HG03558 (cell line): ENCODE measurements around the gene RIMKLA.

Source experiments
- ATAC-seq: cut with Tn5 transposase; IDR thresholded peaks from one replicate; pipeline ENCODE4 v1.9.1; 2021; ENCODE audit warnings: moderate number of reproducible peaks; ENCODE audit not compliant: unreplicated experiment; ENCODE audit errors: extremely low read depth

Gene RIMKLA, protein sequence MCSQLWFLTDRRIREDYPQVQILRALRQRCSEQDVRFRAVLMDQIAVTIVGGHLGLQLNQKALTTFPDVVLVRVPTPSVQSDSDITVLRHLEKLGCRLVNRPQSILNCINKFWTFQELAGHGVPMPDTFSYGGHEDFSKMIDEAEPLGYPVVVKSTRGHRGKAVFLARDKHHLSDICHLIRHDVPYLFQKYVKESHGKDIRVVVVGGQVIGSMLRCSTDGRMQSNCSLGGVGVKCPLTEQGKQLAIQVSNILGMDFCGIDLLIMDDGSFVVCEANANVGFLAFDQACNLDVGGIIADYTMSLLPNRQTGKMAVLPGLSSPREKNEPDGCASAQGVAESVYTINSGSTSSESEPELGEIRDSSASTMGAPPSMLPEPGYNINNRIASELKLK

GRCh38 chr1:42380586-42381279, at the start of gene RIMKLA:
Gene RIMKLA (plus strand): TSS chr1:42380792. CDS start chr1:42380935, 143 bp downstream.
- peak; percentile 62 for ATAC-seq

GRCh38 chr1:42332877-42333276, 47.7 kb upstream of the RIMKLA start:
- no peak for ATAC-seq

DNA sequence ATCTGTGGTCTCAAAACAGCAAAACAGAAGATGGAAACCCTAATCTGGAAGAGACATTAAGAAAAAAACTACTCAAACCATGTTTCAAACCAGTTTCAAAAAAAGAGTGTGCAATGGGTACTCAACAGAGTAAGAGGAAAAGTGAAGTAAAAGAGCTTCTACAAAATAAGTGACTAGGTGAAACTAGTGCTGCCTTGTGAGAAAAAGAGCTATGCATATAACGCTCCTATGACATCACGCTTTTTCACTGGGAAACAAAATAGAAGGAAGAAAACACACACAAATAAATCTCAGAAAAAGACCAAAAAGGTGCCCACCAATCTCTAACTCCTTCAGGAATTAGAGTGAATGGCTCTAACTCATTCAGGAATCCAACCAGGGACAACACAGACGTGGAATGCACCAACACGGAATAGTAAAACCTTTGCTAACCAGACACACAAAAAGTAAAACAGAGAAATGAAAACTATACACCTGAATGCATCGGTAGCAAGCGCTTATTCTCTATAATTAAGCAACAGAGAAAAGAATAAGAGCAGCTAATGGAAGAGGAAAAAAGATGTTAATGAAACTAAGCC, 46.8 kb upstream of the RIMKLA start:
- ATAC-seq = no peak

GRCh38 chr1:42334240-42335049, 46.1 kb upstream of the RIMKLA start:
- no peak for ATAC-seq

DNA sequence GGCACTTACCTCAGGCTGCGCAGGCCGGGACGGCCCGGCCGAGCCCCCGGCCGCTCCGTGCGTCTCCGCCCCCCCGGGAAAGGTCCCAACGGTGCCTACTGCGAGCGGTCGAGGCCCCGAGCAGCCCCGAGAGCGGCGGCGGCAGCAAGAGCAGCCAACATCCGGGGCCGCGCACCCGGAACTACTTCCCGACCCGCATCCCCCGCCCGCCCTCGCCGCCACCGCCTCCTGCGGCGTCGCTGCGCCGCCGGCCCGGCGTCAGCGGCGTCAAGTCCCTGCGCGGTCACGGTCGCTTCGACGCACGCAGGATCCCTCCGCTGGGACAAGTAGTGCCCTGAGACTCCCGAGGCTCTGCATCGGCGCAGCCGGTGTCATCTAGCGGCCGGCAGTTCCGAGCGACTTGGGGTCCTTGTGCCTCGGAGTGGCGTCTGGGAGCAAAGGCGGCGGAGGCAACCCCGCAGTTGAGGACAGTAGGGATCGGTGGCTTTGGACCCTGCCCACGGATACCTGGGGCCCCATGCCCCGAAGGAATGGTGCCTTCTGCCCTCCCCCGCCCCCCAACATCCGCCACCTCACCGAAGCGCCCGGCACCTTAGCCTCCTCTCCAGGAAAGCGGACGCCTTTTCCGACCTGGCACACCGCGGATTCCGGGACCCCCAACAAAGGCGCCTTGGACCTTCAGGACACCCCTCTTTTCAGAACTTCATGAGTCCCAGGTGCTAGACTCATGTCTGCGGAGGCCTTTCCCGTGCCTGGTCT, 45.4 kb upstream of the RIMKLA start, which contains the start of gene FOXJ3:
Gene FOXJ3, minus strand, starts transcription at position 186 of the 759 bp plus-strand sequence. CDS start 24,142 bp downstream, outside the sequence.
- ATAC-seq = no peak

DNA sequence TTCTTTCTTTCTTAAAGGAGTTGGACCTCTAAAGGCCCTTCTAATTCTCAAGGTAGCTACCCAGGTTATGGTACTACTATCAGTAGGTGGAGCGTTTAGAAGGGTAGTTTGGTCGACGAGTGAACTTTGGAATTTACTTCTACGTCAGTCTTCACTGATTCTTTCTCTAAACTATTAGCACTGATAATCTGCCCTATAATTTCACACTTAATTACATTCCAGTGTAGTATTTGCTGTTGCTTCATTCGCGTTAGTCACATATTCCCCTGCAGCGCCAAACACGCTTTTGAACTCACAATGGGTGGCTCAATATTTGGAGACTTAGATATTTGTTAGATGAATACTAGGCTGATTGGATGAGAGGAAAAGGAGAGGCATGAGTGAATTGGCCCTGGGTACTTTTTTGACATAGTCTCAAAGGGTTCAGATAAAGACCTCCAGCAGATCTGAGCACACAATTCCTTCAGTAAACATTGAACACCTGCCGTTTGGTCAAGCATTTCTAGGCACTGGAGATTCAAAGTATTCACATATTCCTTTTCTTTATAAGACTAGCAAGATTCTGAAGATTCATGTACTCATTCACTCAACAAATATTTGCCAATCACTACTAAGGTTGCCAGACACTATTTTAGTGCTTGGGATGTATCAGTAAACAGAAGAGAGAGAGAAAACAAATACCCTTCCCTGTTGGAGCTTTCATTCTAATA, 44.6 kb upstream of the RIMKLA start:
- no peak for ATAC-seq

GRCh38 chr1:42336978-42337377, 43.6 kb upstream of the RIMKLA start:
- no peak for ATAC-seq

GRCh38 chr1:42340093-42340492, 40.5 kb upstream of the RIMKLA start:
- no peak for ATAC-seq

DNA sequence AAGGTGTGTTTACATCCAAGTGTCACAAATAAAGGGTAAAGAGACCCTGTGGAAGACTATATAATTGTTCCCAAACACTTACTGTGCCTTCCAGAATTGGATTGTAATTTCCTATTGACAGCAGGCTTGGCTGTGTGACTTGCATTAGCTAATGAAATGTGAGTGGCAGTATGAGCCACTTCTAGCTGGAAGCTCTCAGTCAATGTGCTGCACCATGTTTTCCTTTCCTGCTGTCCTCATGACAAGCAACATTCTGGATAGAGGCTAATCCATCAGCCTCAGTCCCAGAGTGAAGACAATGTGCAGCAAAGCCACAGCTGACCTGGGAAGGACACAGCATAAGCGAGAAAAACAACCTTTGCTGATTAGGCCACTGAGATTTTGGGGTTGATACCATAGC, 39.7 kb upstream of the RIMKLA start:
- ATAC-seq = no peak

- ATAC-seq = no peak
Observed at GRCh38 chr1:42343049-42343448, 37.5 kb upstream of the RIMKLA start.

DNA sequence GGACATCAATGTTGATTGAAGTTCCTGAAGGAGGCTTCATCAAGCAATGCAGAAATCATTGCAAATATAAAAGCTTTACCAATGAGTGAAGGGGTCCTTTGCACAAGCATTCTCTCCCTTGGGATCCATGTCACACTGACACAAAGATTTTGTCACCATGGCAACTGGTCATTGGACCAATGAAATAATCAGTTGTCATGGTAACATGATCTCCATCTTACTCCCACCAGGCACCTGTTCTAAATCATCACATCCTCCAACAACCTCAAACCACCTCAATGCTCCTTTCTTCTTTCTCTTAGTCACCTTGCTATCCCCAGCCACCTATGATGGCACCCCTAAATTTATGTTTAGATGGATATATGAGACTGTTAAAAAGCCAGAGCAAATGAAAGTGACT, 32.1 kb upstream of the RIMKLA start:
- no peak for ATAC-seq

GRCh38 chr1:42350086-42350485, 30.5 kb upstream of the RIMKLA start:
- no peak for ATAC-seq

DNA sequence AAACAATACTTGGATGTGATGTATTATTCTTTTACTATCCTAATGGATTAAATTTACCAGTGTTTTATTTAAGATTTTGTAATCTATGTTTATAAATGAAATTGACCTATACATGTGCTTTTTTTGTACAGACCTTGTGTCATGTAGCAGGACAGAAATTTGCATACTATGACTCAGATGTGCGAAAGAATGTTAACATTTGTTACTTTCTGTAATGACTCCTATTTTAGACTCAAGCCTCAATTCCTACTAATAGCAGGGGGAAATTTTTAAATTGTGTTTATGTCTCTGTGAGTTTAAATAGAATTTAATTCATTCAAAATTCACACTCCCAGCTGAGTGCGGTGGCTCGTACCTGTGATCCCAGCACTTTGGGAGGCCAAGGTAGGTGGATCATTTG, 21.8 kb upstream of the RIMKLA start:
- no peak for ATAC-seq

- no peak for ATAC-seq
Observed at GRCh38 chr1:42359466-42359865, 21.1 kb upstream of the RIMKLA start.

GRCh38 chr1:42364089-42364488, 16.5 kb upstream of the RIMKLA start:
- no peak for ATAC-seq

GRCh38 chr1:42364542-42364941, 16.1 kb upstream of the RIMKLA start:
- ATAC-seq = no peak

DNA sequence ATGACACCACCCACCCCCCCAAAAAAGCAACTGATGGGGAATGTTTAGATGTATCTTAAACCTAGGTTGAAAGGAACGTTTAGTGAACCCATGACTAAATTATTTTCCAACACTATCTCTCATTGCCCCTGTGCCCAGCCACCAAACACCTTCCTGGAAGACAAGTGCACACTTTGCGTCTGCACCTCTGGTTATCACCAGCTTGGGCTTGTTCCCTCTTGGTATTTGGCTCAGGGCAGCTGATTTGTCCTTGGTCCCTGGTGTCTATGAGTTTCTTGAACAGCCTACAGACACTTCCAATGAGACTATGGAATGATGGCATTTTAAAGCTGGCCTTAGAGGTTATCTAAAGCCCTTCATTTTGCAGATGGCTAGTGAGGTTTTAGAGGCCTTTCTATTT, 15.5 kb upstream of the RIMKLA start:
- ATAC-seq = no peak

DNA sequence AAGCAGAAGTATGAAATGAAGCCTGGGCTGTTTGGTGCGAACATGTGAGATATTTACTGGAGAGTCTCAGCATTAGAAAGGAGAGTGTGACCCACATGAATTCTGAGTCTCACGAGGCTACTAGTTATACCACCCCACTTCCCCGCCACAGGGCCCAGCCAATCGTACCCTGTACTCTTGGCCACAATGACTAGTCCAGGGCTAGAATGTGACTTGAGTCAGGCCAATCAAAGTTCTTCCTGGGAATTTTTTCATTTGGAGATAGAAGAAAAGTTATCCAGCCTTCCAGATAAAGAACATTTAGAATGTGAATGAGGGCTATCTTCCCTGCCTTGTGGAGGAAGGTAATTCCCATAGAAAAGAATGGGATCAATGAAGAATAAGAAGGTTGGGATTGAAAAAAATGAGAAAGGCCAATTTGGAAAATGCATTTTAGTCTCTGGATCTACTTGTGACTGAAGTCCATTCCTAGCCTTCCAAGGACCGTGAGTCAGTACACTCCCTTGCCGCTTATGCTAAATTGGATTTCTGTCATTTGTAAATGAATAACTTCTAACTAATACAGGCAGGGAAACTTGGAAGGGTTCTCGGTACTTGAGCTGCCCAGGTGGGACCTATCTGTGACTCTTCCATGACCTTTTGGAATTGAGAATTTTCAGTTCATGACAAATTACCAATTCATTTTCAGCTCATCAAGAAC, 12.3 kb upstream of the RIMKLA start:
- no peak for ATAC-seq

DNA sequence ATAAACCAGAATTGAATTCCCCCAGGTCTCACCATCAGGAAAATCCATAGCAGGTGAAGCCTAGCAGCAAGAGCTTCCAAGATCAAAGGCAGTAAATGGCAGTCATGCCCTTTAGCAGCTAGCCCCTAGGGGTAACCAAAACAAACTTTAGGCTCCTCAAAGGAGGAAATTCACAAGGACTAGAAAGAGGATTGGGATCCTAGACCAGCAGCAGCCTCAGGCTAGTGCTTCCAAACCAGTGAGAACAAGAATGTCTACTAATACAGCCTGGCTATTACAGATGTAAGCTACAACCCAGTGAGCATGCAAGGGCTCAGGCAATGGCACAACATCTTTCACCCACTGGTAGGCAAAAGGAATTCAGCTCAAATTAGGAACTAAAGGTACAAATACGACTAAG, 11.1 kb upstream of the RIMKLA start:
- no peak for ATAC-seq
